NCI-H2107 (cell line): ENCODE measurements around the gene LMF1.
"Not testable (repeated sequence)": the region's sequence is repeated elsewhere in the genome, so short reads cannot be mapped to it uniquely, and the experiment has no call there.

ENCODE experiments used
- DNase-seq: peaks from one replicate; lab custom pipeline; 2025; lab: John Stamatoyannopoulos, UW

The LMF1 gene

DNA sequence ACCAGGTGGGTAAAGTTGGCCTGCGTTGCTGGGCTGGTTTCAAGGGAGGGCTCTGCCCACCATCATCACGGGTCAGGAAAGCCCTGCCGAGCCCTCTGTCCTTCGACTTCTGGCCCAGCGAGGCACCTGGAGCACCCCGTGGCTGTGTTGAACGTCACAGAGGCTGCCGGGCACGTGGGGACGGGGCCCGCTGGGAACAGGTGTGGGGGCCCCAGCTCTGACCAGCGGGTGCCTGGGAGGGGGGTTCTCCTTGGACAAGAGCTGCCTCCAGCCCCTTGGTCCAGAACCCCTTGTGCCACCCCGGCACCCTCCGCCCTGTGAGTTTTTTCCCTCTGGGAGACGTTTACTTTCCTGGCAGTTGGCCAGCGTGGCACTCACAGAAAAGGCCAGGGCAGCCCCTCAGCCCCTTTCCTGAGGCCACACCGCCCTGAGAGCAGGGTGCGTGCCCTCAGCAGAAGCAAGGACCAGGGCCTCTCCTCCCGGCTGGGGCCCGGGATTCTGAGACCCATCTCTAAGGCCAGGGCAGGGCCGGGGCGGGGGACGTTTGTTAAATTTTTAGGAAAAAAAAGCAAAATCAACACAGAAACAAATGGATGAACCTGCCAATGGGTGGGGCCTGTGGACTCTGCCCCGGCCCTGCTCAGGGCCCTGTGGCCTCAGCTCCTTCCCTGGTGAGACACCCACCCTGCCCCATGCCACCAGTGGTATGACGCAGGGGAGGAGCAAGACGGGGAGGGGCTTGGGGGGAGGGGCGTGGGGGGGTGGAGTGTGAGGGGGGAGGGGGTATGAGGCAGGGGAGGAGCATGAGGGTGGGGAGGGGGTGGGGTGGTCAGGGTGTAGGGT, 139.0 kb downstream of the LMF1 start:
- no peak for DNase-seq

GRCh38 chr16:830871-831570, 139.8 kb downstream of the LMF1 start:
- DNase-seq = no peak

GRCh38 chr16:830107-830870, 140.5 kb downstream of the LMF1 start:
- DNase-seq = no peak

- DNase-seq = no peak
Measured at GRCh38 chr16:828891-829290, 141.9 kb downstream of the LMF1 start.

GRCh38 chr16:827513-827912, 143.3 kb downstream of the LMF1 start:
- no peak for DNase-seq

DNA sequence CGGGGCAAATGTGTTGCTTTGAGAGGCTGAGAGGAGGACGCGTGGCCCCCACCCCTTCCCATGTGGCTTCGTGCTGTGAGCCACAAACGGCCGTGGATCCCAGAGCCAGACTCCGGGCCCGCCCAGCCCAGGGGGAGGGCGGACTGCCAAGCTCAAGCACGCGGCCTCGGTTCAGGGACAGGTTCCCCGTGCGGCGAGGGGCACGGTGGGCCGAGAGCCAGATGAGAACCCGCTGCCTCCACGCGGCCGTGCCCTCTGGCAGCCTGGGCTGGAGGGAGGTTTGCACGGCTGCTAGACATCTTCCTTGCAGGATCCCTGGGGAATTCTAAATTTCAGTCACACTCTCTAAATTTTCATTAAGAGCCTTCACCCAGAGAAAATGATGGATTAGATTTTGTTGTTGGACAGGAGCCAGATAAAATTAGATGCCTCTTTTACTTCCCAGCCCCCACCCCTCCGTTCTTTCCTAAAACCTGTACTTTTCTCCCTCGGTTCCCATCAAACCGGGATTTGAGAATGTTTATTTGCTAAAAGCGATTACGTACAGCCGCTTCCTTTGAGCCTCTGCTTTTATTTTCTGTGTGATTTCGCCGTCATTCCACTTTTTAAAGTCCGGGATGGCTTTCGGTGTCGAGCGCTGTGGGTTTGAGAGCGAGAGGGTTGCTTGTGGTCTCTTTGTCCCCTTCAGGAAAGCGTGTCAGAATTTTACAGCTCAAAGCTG, 145.3 kb downstream of the LMF1 start:
- DNase-seq = no peak

GRCh38 chr16:824601-825000, 146.2 kb downstream of the LMF1 start:
- no peak for DNase-seq

- DNase-seq = no peak
Measured at GRCh38 chr16:824194-824593, 146.6 kb downstream of the LMF1 start.

- no peak for DNase-seq
Measured at GRCh38 chr16:822909-823297, 147.9 kb downstream of the LMF1 start.

GRCh38 chr16:822174-822908, 148.4 kb downstream of the LMF1 start:
- no peak for DNase-seq

DNA sequence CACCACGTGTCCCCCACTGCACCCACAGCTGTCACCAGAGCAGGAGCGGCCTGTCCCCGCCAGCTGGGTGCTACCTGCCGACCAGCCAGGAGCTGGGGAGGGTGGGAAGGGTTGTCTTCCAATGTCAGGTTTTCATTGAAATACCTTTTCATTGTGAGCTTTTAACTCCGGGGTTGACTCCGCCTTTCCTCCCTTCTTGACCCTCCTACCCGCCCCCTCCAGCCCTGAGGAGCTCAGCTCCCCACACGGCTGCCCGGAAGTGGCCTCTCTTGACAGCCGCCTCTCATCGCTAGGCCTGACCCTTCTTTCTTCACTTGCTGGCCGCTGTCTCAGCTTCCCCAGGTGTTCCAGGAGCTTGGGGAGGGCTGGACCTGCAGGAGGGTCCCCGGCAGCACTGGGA, 149.0 kb downstream of the LMF1 start:
- DNase-seq = no peak

DNA sequence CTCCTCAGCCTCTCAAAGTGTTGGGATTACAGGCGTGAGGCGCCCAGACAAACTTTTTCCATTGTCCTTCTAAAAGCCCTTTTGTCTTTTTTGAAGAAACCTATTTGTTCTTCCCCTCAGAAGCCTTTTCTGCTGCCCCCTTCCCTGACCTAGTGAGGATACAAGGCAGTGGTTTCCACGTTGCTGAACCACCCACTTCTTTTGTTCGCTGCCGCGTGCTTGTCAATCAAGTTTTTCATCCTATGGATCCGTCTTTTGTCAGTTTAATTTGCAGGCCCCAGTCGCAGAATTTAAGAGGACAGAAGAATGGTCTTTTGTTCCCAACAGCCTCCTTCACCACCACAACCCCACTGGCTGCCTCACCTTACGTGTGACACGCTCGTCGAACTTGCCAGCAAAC, 150.0 kb downstream of the LMF1 start:
- no peak for DNase-seq

DNA sequence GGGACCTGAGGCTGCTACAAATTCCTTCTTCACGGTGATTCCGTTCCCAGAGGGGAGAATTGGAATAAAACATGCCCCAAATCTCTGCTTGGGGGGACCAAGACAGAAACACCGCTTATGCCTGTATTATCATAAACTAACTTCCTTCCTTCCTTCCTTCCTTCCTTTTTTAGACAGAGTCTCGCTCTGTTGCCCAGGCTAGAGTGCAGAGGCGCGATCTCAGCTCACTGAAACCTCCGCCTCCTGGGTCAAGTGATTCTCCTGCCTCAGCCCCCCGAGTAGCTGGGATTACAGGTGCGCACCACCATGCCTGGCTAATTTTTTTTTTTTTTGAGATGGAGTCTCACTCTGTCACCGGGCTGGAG, 150.8 kb downstream of the LMF1 start:
- DNase-seq = not testable (repeated sequence)

DNA sequence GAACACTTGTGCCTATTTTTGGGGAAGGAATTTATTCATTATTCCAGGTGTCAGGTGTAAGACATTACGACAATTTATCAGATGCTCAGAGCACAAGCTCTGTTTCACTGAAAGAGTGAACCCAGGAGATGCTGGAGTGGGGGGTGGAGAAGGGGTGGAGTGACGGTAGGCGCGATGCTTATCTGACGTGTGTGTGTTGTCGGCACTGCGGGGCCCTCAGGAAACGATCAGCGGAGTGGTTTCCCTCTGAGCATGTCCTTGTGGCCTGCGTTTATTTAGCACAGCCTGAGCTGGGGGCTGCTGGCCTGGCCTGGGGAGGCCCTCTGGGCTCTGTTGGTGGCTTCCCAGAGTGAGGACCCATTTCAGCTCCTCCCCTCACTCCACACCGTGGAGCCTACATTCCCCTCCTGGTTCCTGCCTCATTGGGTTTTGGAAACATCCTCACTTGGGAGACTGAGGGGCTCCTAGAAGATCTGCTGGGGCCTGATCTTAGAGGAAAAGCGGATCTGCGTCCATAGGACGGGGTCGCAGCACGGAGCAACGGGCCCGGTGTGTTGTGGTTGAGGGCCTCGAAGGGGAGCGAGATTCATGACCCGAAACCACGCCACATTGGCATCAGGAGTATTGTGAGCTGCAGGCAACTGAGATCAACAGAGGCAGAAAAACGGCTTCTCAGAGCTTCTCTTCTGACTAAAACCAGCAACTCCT, 151.3 kb downstream of the LMF1 start:
- DNase-seq = no peak

- no peak for DNase-seq
Measured at GRCh38 chr16:818592-818991, 152.2 kb downstream of the LMF1 start.

- no peak for DNase-seq
Measured at GRCh38 chr16:818132-818531, 152.7 kb downstream of the LMF1 start.

DNA sequence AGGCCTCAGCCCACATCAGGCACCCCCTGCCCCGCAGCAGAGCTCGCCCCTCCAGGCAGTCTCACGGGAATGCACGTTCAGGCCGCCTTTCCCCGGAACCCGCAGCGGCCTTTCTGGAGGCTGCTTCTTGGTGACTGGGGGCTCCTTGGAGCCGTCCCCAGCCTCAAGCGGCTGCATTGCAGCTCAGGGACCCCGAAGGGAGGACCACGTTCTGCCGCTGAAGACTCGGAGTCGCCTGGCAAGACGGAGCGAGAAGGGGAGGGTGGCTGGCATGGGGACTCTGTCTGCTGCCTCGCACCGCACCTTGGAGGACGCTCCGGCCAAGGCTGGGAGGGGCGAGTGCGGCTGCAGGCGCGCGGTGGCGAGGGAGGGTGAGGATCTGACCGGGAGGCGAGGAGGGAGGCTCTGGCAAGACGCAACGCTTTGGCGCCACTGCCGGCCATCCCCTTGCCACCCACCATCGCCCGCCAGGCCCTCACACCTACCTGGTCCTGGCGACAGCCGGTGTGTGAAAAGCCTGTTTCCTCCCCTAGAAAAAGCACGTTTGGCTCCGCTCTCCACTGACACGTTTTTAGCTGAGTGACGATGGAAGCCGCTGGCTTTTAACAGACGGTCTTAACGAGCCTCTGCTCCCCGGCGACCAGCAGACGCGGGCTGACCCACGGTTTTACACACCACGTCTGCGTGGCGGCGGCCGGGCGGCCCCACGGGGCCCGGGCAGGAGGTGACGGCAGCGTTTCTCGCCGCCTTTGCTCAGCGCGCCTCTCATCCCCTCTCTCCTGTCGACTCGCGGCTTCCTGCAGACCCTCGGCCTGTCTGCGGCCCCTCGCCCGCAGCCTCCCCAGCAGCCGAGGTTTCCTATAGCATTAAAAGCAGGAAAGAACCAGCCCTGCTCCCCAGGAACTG, 153.5 kb downstream of the LMF1 start:
- DNase-seq = no peak

GRCh38 chr16:815861-816260, 154.9 kb downstream of the LMF1 start:
- no peak for DNase-seq

DNA sequence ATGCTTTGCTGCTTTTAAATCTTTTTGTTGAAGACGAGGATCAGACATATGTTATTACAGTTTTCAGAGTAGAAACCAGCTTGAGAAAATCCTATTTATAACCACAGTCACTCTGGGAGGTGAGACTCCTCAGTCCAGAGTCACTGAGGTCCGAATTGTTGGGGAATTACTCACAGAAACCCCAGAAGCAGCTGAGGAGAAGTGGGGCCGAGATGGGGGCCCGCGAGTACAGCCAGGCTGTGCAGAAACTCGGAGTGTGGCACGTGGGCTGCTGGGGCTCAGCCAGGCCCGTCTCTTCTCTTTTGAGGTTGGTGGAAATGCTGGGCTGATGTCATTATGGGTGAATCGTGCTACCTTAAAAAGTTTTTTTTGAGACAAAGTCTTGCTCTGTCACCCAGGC, 155.8 kb downstream of the LMF1 start:
- DNase-seq = no peak

- no peak for DNase-seq
Measured at GRCh38 chr16:813916-814412, 156.8 kb downstream of the LMF1 start.
